SK-N-SH treated with all-trans-retinoic acid at 6 μM for 48 hours (cell line): ENCODE measurements around the gene ANKRD26.
"Not testable (repeated sequence)": the region's sequence is repeated elsewhere in the genome, so short reads cannot be mapped to it uniquely, and the experiment has no call there.

ENCODE experiments used
- CSRNP3 ChIP-seq: fragments of 250-450 bp; sonication (Bioruptor Pico); IDR thresholded peaks from 2 replicates; pipeline ENCODE4 v1.5.1; 2021; ENCODE audit warnings: mild to moderate bottlenecking, moderate library complexity
- ZC3H10 ChIP-seq: fragments of 250-450 bp; sonication (Bioruptor Pico); IDR thresholded peaks from 2 replicates; pipeline ENCODE4 v1.5.1; 2021; ENCODE audit warnings: mild to moderate bottlenecking, moderate library complexity
- ZFP3 ChIP-seq: fragments of 250-450 bp; sonication (Bioruptor Pico); IDR thresholded peaks from 2 replicates; pipeline ENCODE4 v1.5.0; 2020; ENCODE audit warnings: mild to moderate bottlenecking, moderate library complexity
- ZNF565 ChIP-seq: fragments of 450-650 bp; formaldehyde crosslinking; conservative IDR thresholded peaks from 2 replicates; pipeline ENCODE4 v1.5.0; 2020; ENCODE audit warnings: low read depth, mild to moderate bottlenecking, moderate library complexity

GRCh38 chr10:27045247-27045646 lies 55.0 kb downstream of the ANKRD26 start:
- TF ChIP-seq CSRNP3 (CRISPR knock-in tag); ZC3H10 (CRISPR knock-in tag); ZNF565 (CRISPR knock-in tag); ZFP3: not testable (repeated sequence)
